ENCODE results near the gene RASGEF1C.

RASGEF1C gene

DNA sequence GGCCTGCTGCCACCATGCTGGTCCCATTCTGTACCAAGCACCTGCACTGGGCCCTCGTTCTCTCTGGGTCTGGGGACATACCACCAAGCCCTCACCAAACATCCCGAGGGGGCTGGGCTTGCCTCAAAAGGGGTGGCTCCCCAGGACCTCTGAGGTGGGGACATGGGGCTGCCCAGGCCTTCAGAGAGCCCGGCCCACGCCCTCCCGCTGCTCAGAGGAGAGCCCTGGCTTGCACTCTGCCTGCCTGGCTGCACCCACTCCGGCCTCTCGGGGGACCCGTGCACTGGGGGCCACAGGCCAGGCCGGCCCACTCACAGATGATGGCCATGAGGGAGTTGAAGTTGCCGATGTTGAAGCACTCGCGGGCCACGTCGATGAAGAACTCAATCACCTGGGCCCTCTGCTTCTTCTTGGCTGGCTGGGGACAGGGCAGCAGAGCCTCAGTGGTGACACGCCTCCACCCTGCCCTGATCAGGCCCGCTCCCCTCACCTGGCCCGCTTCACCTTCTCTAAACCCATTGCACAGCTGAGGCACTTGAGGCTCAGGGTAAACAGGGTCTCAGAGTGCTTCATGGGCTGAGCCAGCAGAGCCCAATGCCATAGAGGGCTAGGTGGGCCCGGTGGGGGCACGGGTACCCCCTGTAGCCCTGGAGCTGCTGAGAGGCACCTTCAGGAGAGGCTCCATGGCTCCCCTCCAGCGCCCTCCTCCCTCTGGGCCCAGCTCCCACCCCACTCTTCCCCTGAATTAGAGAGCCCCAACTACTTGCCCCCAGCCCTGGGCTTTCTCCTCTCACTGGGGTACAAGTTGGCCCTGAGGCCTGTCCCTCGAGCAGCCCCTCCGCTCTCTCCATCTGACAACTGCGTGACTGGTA is 89.7 kb downstream of the RASGEF1C start:
- no peak for DNase-seq (ENCODE audit: low read depth in 2 of 2)

DNA sequence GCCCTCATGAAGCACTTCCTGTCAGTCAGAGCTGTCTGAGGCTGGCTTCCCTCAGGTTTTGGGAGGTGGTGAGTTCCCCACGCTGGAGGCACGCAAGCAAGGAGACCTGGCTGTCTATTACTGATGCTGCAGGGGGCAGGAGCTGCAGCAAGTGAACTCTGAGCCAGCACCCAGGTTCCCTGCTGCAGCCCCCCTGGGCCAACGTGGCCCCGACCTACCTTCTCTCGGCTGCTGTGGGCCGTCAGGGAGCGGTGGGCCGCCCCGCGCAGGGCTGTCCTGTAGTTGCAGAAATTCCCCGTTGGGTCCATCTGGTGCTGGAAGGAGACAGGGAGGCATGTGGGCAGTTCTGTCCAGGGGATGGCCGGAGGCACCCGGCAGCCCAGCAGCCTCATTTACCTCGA is 90.6 kb downstream of the RASGEF1C start:
- no peak for DNase-seq (ENCODE audit: low read depth in 2 of 2)

DNA sequence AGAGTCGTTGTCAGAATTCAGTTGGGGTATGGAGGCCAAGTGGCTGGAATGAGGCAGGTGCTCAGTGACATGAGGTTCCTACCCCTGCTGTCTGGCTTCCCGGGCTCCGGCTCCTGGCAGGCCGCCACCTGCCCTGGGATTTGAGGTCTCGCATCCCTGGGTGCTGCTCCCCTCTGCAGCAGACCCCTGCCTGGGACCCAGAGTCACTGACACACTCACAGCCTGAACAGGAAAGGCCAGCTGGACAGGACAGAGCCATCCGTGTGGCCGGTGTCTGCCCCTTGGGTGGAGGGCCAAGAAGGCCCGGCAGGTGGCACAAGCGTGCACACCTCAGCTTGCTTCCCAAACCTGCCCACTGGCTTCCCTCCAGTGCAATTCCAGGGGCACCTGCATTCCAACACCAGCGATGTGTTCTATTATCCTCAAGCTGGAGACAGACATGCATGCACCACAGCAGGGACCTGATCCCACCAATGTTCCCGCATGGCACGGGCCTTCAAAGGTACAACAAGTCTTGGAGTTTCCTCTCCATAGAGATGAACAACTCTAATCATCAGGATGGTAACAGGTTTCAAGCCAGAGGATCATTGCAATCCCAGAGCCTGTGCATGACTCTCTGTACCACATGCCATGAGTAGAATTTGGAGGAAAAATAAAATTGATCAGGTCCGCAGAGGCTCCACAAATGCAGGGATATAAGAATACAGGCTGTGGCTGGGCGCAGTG is 91.8 kb downstream of the RASGEF1C start:
- DNase-seq (ENCODE audit: low read depth in 2 of 2): no peak

DNA sequence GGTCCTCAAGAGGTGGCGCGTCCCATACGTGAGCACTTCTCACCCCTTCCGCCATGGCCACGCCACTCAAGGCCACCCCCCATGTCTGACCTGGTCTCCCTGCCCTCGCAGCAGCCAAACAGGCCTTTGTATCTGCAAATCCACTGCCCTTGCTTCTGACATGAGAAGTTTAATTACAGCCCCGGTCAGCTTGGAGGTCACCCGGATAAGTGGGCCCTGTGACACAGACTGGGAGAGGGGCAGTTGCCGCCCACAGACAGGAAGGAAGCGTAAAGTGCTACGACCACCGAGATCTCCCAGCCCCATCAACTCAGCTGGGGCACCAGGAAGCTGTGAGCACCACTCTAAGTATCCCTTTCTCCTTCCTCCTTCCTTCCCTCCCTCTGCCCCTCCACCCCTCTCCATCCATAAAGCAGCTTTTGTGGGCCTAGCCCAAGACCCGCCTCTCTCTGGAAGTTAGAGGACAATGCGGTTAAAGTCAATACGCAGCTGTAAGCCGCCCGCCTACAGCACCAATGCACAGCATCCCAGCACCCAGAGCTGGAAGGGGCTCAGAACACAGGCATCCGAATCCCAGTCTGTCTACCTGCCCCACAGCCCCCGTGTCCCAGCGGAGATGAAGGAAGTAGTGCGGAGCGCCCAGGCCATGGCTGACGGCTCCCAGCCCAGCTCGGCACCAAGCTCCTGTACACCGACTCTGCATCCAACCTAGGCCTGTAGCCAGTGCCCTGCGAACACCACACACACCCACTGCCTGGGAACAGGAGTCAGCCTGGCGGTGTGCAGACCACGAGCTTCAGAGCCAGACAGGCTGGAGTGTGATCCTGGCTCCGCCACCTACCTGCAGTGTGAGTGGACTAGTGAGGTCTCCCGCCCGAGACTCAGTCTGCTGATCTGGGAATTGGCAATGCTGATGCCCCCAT is 92.7 kb downstream of the RASGEF1C start:
- no peak for DNase-seq (ENCODE audit: low read depth in 2 of 2)

DNA sequence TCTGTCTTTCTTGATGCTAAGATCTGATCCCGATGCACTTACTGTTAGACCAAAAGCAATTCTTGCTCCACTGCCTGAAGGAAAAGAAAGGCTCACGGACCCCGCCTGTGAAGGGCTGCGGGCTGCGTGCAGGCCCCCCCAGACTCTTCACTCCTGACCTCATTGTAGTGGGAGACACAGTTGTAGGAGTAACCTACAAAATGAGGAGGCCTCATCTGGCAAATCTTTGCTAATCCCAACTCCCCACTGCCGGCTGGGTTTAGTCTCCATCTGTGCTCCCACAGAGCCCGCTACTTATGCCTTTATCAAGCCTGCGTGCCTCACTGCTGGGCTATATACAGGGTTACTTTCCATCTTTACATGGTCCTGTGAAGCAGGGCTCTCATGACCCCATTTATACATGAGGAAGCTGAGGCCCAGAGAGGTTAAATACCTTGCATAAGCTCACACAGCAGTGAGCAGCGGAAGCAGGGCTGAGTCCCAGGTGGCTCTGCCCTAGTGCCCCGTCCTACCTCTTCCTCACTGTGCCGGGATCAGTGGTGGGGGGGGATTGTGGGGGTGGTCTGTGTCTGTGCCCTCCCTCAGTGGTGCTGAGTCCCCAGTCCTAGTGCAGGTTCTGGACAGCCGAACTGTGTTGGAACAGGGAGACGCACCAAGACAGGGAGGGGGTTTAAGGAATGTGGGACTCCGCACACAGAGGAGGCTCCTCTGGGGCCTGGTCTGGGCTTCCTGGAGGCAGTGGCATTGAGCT is 93.5 kb downstream of the RASGEF1C start:
- DNase-seq (ENCODE audit: low read depth in 2 of 2): no peak

DNA sequence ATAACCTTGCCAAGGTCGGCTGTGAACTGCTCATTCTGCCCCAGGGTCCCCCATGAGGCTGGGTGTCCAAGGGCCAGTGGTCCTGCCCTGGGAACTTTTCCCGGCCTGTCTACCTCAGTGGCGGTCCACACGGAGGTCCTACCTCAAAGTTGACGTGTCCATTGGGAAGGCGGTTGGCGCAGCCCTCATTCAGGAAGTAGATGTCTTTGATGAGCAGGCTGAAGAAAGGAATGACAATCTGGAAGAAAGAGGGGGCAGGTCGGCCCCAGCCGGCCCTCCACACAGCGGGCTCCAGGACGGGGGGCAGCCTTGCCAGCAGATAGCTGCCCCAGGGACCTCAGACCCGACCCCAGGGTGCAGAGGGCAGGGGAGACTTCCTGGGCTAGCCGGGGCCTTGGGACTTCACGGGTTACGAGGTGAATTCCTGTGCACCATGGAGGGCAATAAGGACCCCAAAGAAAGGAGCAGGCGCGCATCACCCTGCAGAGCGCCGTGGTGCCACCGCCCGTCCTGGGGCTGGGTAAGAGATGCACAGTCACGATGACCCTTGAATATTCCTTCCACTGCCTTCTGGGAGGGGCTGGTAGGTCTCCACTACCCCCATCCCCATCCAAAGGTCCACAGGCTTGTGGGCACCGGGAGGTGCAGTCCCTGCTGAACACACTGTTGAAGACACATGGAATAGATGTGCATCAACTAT is 94.6 kb downstream of the RASGEF1C start:
- DNase-seq (ENCODE audit: low read depth in 2 of 2): no peak

DNA sequence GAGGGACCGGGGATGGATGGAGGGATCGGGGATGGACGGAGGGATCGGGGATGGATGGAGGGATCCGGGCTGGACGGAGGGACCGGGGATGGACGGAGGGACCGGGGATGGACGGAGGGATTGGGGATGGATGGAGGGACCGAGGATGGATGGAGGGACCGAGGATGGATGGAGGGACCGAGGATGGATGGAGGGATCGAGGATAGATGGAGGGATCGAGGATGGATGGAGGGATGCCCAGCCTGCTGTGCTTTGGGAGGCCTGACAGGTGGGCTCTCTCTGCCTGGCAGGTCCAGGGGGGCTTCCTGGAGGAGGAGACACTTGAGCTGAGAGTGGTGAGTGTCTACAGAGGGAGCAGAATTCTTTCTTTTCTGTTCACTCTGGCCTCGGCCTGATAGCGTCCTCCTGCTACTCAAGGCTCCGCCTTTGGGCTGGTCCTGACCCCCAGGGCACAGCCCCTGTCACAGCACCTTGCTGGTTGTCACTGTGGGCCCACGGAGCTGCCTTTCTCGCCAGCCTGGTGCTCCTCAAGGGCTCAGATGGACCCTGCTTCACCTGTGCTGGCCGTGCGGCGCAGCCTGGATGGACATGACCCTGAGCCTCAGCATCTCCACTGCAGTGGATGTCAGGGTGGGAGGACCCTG is 95.2 kb downstream of the RASGEF1C start:
- DNase-seq (ENCODE audit: low read depth in 2 of 2): no peak

DNA sequence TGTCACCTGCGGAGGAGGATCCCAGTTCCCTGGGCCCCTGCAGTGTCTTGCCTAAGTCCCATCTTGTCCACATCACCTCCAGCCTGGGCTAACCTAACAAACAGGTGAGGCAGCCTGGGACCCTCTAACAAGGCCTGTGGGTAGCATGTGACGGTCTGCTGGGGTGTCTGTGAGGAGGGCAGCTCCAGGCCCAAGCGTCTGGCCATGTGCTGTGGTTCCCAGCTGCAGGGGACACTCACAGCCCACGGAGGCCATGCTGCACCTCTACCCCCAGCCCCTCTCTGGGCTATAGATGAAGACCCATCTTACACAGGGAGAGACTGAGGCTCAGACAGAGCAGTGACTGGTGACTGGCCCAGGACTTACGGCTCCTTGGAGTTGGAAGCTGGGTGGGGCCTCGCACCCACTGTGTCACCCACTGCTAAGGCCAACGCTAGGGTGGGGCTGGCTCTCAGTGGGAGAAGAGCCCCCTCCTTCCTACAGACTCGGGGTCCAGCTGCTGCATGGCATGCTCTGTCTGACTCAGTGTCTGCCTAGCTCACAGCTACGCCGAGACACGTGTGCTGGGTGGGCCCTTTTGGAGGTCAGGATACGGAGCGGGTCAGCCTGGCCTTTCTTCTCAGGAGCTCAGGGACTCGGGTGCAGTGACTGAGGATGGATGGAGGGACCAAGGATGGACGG is 96.7 kb downstream of the RASGEF1C start:
- no peak for DNase-seq (ENCODE audit: low read depth in 2 of 2)

DNA sequence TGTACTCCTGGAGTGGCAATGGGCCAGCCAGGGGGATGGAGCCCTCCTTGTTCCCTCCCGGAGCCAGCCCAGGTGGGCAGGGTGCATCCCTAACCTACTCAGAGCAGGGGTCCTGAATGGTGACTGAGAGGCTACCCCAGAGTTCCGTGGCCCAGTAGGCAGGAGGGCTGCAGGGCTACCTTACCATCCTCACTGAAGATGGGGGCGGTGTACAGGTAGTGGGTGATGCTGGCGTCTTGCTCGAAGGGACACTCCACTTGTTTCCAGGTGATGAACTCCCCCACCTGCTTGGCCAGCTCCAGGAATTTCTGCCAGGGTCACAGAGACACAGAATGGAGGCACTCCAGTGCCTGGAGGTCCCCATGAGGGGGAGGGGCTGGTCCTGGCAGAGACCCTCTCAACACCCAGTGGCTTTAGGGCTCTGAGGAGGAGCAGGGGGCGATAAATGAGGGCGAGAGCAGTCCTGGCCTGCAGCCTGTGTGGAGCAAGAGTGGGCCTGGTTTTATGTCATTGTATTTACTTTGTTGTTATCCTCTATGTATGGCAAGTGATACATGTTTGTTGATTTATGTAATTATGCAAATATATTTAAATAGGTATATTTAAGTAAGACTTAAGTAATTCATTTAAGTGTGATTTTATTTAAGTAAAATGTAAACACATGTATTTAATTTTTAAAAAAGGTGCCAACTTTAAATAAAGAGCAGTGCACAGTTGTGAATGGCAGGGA is 97.6 kb downstream of the RASGEF1C start:
- no peak for DNase-seq (ENCODE audit: low read depth in 2 of 2)

DNA sequence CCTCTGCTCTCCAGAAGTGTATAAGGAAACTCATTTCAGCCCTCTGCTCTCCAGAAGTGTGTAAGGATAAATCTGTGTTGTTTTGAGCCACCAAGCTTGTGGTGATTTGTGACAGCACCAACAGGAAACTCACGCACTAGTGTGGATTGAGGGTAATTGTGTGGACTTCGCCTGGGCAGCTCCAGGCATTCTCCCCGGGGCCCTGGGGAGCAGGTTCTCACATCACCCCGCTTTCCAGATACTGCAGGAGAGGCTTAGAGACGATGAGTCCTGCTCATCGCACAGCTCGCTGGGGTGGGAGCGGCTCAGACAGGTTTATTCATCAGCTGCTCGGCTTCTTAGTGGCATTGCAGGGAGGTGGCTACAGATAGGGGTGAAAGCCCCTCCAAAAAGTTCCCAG is 99.1 kb downstream of the RASGEF1C start:
- DNase-seq (ENCODE audit: low read depth in 2 of 2): no peak

DNA sequence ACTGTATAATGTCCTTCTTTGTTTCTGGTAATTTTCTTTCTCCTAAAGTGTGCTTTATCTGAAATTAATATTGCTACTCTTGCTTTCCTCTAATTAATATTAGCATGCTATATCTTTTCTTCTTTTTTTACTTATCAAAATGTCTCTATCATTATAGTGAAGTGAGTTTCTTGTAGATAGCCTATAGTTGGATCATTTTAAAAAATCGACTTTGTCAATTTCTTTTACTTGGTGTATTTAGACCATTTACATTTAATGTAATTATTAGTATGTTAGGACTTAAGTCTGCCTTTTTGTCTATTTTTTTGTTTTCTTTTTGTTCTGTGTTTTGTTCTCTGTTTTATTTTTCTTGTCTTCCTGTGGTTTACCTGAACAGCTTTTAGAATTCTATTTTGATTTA is 102.0 kb downstream of the RASGEF1C start:
- no peak for DNase-seq (ENCODE audit: low read depth in 2 of 2)

DNA sequence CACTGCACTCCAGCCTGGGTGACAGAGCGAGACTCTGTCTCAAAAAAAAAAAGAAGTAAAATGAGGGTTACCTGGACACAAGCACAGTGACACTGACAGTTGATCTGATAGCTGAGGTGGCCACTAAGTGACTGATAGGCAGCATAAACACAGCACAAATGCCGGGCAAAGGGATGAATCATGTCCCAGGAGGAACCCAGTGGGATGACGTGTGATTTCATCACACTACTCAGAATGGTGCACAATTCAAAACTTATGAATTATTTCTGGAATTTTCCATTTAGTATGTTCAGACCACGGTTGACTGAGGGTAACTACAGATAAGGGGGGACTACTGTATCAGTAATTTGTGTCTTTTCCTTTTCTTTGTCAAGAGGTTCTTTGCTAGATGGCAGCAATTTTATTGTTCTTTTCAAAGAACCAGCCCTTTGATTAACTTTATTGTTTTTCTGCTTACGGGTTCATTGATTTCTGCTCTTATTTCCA is 103.1 kb downstream of the RASGEF1C start:
- DNase-seq (ENCODE audit: low read depth in 2 of 2): no peak

DNA sequence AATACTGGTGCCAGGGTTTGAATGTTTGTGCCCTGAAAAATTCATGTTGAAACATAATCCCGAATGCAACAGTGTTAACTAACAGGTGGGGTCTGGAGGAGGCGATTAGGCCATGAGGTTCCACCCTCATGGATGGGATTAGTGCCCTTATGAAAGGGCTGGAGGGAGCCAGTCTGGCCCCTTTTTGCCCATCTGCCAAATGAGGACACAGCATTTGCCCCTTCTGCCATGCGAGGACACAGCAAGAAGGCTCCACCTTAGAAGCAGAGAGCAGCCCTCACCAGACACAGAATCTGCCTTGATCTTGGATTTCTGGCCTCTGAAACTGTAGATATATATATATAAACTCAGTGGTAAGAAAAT is 104.9 kb downstream of the RASGEF1C start:
- DNase-seq (ENCODE audit: low read depth in 2 of 2): no peak

DNA sequence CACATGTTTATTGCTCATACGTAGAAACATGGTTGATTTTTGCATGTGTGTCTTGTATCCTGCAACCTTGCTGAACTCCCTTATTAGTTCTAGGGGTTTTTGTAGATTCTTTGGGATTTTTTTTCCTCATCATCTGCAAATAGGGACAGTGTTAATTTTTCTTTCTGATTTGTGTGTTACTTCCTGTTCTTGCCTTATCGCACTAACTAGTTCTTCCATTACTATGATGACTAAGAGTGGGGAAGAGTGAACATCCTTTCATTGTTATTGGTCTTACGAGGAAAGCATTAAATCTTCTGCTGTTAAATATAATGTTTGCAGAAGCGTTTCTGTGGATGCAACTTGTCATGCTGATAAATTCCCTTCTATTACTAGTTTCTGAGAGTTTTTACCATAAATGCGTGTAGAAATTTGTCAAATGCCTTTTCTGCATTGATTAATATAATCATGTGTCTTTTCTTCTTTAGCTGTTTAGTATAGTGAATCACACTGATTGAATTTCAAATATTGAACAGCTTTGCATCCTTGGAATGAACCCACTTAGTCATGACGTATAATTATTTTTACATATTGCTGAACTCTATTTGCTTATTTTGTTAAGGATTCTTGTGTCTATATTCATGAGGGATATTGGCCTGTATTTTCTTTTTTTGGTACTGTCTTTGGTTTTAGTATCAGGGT is 105.4 kb downstream of the RASGEF1C start:
- DNase-seq (ENCODE audit: low read depth in 2 of 2): no peak

DNA sequence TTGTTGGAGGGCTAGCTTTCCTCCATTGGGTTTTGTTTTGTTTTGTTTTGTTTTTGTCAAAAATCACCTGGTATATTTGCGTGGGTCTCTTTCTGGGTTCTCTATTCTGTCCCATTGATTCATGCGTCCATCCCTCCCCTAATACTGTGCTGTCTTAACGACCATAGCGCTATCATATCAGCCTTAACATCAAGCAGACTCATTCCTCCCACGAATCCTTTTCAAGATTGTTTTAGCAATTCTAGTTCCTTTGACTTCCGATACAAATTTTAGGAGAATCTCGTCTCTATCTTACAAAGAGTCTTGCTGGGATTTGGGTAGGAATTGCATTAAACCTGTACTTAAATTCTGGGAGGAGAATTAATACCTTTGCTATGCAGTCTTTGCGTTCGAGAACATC is 106.4 kb downstream of the RASGEF1C start:
- no peak for DNase-seq (ENCODE audit: low read depth in 2 of 2)

DNA sequence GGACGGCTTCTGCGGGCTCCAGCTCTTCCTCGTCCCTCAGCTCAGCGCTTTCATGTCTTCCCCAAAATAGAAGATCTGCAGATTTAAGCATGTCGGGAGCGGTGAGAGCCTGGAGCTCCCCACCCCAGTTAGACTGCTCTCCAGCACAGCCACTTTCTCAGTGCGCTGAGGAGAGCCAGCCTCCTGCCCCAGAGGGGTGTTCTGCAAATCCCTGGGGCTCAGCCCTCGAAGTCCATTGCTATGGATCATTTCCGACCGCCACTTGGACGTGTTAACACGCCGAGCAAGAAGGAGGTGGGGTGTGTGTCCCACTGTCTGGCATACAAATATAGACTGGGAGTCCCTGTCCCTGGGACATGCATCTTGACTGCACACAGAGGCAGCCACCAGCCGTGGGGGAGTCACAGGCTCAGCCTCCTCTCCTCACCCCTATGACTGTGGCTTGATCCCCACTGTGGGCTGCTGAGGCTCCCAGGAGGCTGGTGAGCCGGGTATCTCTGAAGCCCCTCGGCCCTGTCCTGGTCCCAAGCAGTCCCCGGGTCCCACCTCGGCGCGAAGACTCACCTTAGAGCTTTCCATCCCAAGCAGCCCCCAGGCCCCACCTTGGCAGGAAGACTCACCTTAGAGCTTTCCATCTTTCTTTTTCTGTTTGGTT is 107.4 kb downstream of the RASGEF1C start:
- no peak for DNase-seq (ENCODE audit: low read depth in 2 of 2)

DNA sequence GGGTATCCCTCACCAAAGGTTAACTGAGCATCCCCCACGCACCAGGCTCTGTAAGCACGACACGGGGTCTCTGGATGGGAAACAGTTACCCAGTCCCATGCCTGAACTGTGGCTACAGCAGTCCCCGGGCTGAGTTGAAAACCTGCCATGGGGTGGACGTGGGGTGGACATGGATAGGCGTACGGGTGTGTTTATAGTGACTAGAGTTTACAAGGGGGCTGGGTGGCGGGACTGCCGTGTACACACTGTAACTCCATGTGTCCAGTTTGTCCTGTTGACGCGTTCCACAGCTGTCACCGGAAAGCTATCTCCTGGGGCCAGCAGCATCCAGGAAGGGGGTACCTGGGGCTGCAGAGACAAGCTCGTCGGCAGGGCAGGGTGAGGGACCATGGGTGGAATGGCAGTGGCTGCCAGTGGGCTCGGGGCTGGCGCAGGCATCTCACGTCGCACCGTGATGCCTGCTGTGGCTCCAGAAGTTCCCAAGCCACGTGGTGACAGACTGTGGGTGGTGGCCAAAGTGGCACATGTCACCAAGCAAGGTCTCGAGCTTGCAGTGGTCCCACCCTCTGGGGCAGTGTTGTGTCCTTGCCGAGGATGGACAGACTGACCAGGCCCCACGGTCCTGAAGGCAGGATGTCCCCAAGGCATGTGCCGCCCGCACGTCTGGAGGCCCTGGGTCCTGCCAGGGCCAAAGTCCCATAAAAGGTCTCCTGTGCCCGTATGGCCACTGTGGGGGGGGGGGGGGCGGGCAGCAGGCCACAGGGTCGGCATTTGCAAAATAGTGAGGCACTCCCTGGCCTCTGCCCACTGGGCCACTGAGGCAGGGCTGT is 108.2 kb downstream of the RASGEF1C start:
- DNase-seq (ENCODE audit: low read depth in 2 of 2): no peak
